GM12873 (cell line): Measurements from ENCODE around the gene FHIT.

Experiments
- TF ChIP-seq, protein P1 (sequence below): IDR thresholded peaks from 2 replicates; pipeline ENCODE4 v1.5.1; 2012; ENCODE audit warnings: low read depth, mild to moderate bottlenecking, moderate library complexity, low read length, control low read depth; ENCODE audit not compliant: insufficient read depth; ENCODE audit errors: missing control alignments

FHIT gene

DNA sequence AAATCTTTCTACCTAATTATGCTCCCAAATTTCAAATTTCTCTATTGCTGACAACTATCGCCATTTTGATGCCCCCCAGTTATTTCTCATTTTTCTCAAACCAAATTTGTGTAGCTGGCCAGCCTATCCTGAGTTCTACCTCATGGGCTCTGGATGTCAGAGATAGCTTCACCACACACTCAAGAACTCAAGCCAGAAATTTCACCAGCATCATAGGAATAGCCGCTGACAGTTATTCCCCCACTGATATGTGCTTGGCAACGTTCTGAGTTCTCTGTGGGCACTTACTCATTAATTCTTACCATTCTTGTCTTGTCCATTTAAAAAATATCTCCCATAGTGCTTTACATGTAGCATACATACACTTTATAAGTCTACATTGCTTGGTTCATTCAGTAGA lies 264.7 kb downstream of the FHIT start:
- TF ChIP-seq, protein P1, sequence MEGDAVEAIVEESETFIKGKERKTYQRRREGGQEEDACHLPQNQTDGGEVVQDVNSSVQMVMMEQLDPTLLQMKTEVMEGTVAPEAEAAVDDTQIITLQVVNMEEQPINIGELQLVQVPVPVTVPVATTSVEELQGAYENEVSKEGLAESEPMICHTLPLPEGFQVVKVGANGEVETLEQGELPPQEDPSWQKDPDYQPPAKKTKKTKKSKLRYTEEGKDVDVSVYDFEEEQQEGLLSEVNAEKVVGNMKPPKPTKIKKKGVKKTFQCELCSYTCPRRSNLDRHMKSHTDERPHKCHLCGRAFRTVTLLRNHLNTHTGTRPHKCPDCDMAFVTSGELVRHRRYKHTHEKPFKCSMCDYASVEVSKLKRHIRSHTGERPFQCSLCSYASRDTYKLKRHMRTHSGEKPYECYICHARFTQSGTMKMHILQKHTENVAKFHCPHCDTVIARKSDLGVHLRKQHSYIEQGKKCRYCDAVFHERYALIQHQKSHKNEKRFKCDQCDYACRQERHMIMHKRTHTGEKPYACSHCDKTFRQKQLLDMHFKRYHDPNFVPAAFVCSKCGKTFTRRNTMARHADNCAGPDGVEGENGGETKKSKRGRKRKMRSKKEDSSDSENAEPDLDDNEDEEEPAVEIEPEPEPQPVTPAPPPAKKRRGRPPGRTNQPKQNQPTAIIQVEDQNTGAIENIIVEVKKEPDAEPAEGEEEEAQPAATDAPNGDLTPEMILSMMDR, result no peak

DNA sequence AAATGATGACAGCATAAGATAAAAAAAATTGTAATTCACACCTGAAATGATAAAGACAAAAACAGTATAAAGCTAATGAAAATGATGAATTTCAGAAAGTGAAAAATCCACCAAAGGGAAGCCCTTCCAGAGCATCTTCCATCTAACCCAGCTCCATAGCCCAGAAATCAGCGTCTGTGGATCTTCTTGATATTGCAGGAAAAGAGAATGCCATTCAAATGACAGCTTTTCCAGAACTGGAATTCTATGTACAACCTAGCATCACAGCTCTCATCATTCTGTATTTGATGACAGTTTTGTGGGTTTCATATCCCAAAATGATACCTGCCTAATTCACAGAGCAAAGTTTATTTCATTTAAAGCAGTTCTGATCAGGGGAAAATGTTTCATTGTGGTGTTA lies 267.3 kb downstream of the FHIT start:
- TF ChIP-seq, protein P1, result no peak

DNA sequence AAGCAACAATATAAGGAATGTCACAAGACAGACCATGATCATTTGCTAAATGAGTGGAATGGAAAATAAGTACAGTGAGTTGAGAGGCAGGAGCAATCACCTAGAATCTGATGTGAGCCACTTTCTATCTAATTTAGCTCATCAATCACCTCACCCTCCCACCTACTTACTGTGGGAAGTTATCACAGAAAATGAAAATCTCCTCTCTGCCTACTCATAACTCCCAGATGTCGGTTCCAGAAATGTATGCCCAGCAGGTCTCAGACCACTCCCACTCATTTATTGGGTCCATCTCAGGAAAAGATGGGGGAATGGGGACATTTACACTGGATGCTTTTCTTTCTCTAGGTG lies 270.9 kb downstream of the FHIT start:
- TF ChIP-seq, protein P1, result no peak

DNA sequence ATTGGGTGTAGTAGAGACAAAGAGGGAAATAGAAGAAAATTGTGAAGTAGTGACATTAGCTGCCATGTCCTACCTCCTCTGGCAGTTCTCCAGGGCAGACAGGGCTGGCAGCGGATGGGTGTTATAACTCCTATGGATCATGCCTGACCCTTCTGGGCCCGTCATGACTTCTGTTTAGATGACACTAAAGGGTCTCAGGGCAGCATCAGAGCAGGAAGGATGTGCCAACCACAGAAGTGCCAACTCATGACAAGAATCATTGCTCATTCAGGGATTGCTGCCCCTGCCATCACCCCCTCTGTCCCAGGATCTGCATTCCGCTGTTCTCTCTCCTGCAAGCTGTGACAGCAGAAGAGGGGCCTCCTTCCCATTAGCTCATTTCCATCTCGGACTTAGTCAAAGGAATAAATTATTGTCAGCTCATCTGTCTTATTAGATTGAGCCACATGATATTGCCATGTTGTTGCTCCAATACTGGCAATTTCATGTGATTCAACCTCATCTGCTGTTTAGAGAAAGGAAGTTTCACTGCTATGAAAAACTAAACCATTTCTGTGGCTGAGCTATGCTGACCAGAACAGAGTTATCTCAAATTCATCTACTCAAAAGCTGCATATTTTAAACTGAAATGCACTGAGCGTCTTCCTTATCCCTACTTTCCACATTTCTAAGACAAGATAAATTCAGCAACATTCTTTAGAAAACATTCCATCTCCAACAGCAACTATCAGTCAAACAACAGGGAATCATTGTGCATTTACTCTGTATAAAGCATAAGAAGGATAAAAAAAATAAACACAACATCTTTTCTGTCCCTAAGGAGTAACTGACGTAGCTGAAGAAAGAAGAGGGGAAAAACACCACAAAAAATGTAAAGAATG lies 271.6 kb downstream of the FHIT start:
- TF ChIP-seq, protein P1, result no peak

DNA sequence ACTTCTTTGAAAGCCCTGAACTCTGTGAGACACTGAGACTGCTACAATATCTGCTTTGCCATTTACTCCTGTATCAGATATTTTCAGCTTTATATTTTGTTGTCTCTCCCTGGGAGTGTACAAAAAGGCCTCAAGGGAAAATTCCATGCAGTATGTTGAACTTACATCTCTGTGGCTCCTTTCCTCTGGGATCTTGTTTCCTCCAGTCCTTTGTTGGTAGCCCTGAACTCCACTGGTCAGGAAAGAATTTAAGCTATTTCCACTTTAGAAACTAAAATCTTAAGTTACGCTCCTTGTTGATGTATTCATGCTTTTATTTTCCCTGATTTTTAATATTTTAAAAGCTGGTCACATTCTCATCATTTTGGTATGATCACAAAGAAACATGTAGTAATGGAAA lies 277.9 kb downstream of the FHIT start:
- TF ChIP-seq, protein P1, result no peak

DNA sequence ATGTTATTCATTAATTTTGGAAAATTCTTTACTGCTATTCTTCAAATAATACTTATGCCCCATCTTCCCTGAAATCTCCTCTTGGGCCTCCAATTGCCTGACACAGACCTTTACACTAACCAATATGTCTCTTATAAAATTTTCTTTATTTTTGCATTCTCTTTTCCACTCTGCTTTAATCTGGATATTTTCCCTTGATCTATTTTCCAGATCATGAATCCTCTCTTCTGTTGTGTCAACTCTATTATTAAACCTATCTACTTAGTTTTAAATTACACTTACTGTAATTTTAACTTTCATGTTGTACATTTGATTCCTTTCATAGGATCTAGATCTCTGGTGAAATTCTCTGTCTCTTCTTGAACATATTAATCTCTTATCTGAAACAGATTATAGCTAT lies 278.7 kb downstream of the FHIT start:
- TF ChIP-seq, protein P1, result no peak

DNA sequence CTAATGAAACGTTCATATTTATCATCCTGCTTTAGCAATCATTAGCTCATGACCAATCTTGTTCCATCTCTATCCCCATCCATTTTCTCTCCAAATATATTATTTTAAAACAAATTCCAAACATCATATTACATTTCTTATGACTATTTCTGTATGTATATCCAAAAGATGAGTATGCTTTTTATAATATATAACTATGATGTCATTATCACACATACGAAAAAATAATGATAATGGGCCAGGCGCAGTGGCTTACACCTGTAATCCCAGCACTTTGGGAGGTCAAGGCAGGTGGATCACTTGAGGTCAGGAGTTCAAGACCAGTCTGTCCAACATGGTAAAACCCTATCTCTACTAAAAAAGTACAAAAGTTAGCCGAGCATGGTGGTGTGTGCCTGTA lies 280.4 kb downstream of the FHIT start:
- TF ChIP-seq, protein P1, result no peak
